Central memory CD8-positive, alpha-beta T cell (primary cell): ENCODE results near the gene CDK19.

ENCODE experiments used
- ATAC-seq: fragments of 150-1000 bp; cut with Tn5 transposase; replicated peaks from 2 replicates; pipeline ENCODE4 v1.10.0; 2022; ENCODE audit warnings: mild to moderate bottlenecking, moderate FRiP score, moderate number of reproducible peaks; ENCODE audit not compliant: poor library complexity, severe bottlenecking; ENCODE audit errors: extremely low read depth
- DNase-seq, 2 donors: peaks; one replicate each; pipeline ENCODE4 v3.0.0; 2021; ENCODE audit warnings: low spot score in 2 of 2
- H3K27ac Mint-ChIP-seq: one replicate; pipeline ENCODE4 v1.8.0; 2022; ENCODE audit warnings: low read depth, mild to moderate bottlenecking, moderate library complexity, mixed read lengths
- H3K27me3 Mint-ChIP-seq: one replicate; pipeline ENCODE4 v1.8.0; 2022; ENCODE audit warnings: mixed read lengths
- H3K36me3 Mint-ChIP-seq: one replicate; pipeline ENCODE4 v1.8.0; 2022; ENCODE audit warnings: mild to moderate bottlenecking, moderate library complexity, mixed read lengths; ENCODE audit not compliant: insufficient read depth
- H3K4me1 Mint-ChIP-seq: one replicate; pipeline ENCODE4 v1.8.0; 2022; ENCODE audit warnings: mixed read lengths
- H3K4me3 Mint-ChIP-seq: one replicate; pipeline ENCODE4 v1.8.0; 2022; ENCODE audit warnings: mild to moderate bottlenecking, moderate library complexity, mixed read lengths
- H3K9me3 Mint-ChIP-seq: one replicate; pipeline ENCODE4 v1.8.0; 2022; ENCODE audit warnings: mixed read lengths

CDK19 gene

GRCh38 chr6:110682460-110682853 is 132.8 kb downstream of the CDK19 start:
- Mint-ChIP-seq H3K27me3 (no peaks in the 10 kb centered on the region), H3K27ac (peak overlapping the region; percentile 22), H3K9me3 (no peaks in the 10 kb centered on the region), H3K4me1 (peaks cover 5% of the 10 kb centered on the region), H3K4me3 (no peak overlapping the region), H3K36me3 (no peaks in the 10 kb centered on the region)
- peak; percentile 99 for ATAC-seq
- DNase-seq: peak; percentile 29 to 63

- no peaks in the 10 kb centered on the region for H3K9me3 Mint-ChIP-seq
- H3K27ac Mint-ChIP-seq: peak overlapping the region; percentile 22
- H3K4me1 Mint-ChIP-seq: no peaks in the 10 kb centered on the region
- H3K27me3 Mint-ChIP-seq: no peaks in the 10 kb centered on the region
- H3K4me3 Mint-ChIP-seq: no peak overlapping the region
- no peak for ATAC-seq
- no peaks in the 10 kb centered on the region for H3K36me3 Mint-ChIP-seq
- no peak for DNase-seq
These were observed 133.5 kb downstream of the CDK19 start for GRCh38 chr6:110681543-110682459.

- no peaks in the 10 kb centered on the region for H3K4me1 Mint-ChIP-seq
- peaks cover 3% of the 10 kb centered on the region for H3K36me3 Mint-ChIP-seq
- H3K9me3 Mint-ChIP-seq: no peaks in the 10 kb centered on the region
- H3K4me3 Mint-ChIP-seq: no peak overlapping the region
- no peaks in the 10 kb centered on the region for H3K27me3 Mint-ChIP-seq
- DNase-seq (no peak), ATAC-seq (no peak)
- no peak overlapping the region for H3K27ac Mint-ChIP-seq
These were observed 138.9 kb downstream of the CDK19 start for GRCh38 chr6:110676396-110676795.

- Mint-ChIP-seq H3K36me3 (peaks cover 5% of the 10 kb centered on the region), H3K27ac (no peak overlapping the region), H3K4me1 (no peaks in the 10 kb centered on the region), H3K4me3 (no peak overlapping the region), H3K9me3 (no peaks in the 10 kb centered on the region), H3K27me3 (no peaks in the 10 kb centered on the region)
- DNase-seq: no peak
- no peak for ATAC-seq
These were observed 141.2 kb downstream of the CDK19 start for GRCh38 chr6:110674096-110674495.

- H3K27me3 Mint-ChIP-seq: no peaks in the 10 kb centered on the region
- no peak overlapping the region for H3K27ac Mint-ChIP-seq
- H3K36me3 Mint-ChIP-seq: peaks cover 5% of the 10 kb centered on the region
- ATAC-seq (no peak), DNase-seq (no peak)
- H3K4me1 Mint-ChIP-seq: no peaks in the 10 kb centered on the region
- H3K4me3 Mint-ChIP-seq: no peak overlapping the region
- H3K9me3 Mint-ChIP-seq: no peaks in the 10 kb centered on the region
These were observed 143.1 kb downstream of the CDK19 start for GRCh38 chr6:110672122-110672521.

- ATAC-seq: no peak
- H3K9me3 Mint-ChIP-seq: no peaks in the 10 kb centered on the region
These were observed 143.8 kb downstream of the CDK19 start for GRCh38 chr6:110671447-110671846.

GRCh38 chr6:110665600-110665999 is 149.7 kb downstream of the CDK19 start:
- Mint-ChIP-seq H3K27ac (no peak overlapping the region), H3K36me3 (peaks cover 5% of the 10 kb centered on the region), H3K9me3 (no peaks in the 10 kb centered on the region), H3K4me1 (peaks cover 4% of the 10 kb centered on the region), H3K27me3 (no peaks in the 10 kb centered on the region), H3K4me3 (no peak overlapping the region)
- ATAC-seq: no peak
- no peak for DNase-seq

More at GRCh38 chr6:110671447-110671846, 143.8 kb downstream of the CDK19 start:
- no peaks in the 10 kb centered on the region for H3K27me3 Mint-ChIP-seq
- no peak overlapping the region for H3K4me3 Mint-ChIP-seq
- H3K27ac Mint-ChIP-seq: no peak overlapping the region
- H3K4me1 Mint-ChIP-seq: no peaks in the 10 kb centered on the region
- DNase-seq: no peak
- H3K36me3 Mint-ChIP-seq: peaks cover 5% of the 10 kb centered on the region

- Mint-ChIP-seq H3K9me3 (no peaks in the 10 kb centered on the region), H3K36me3 (peaks cover 5% of the 10 kb centered on the region), H3K4me1 (peaks cover 4% of the 10 kb centered on the region), H3K27ac (no peak overlapping the region), H3K27me3 (no peaks in the 10 kb centered on the region), H3K4me3 (no peak overlapping the region)
- DNase-seq (no peak), ATAC-seq (no peak)
These were observed 150.3 kb downstream of the CDK19 start for GRCh38 chr6:110664933-110665332.

GRCh38 chr6:110662490-110663211 is 152.6 kb downstream of the CDK19 start:
- no peak for ATAC-seq
- no peaks in the 10 kb centered on the region for H3K9me3 Mint-ChIP-seq
- no peak for DNase-seq
- no peak overlapping the region for H3K27ac Mint-ChIP-seq
- H3K4me1 Mint-ChIP-seq: peaks cover 4% of the 10 kb centered on the region
- peaks cover 2% of the 10 kb centered on the region for H3K36me3 Mint-ChIP-seq
- H3K27me3 Mint-ChIP-seq: no peaks in the 10 kb centered on the region
- H3K4me3 Mint-ChIP-seq: no peak overlapping the region

GRCh38 chr6:110661414-110661813 is 153.9 kb downstream of the CDK19 start:
- ATAC-seq: no peak
- Mint-ChIP-seq H3K4me3 (no peak overlapping the region), H3K9me3 (no peaks in the 10 kb centered on the region)

GRCh38 chr6:110660066-110660655 is 155.1 kb downstream of the CDK19 start:
- ATAC-seq (no peak), DNase-seq (no peak)
- H3K36me3 Mint-ChIP-seq: peaks cover 2% of the 10 kb centered on the region
- no peaks in the 10 kb centered on the region for H3K9me3 Mint-ChIP-seq
- no peak overlapping the region for H3K27ac Mint-ChIP-seq
- H3K4me3 Mint-ChIP-seq: no peak overlapping the region
- H3K27me3 Mint-ChIP-seq: no peaks in the 10 kb centered on the region
- H3K4me1 Mint-ChIP-seq: peaks cover 3% of the 10 kb centered on the region

More at GRCh38 chr6:110661414-110661813, 153.9 kb downstream of the CDK19 start:
- peaks cover 4% of the 10 kb centered on the region for H3K4me1 Mint-ChIP-seq
- H3K27me3 Mint-ChIP-seq: no peaks in the 10 kb centered on the region
- no peak overlapping the region for H3K27ac Mint-ChIP-seq
- peaks cover 2% of the 10 kb centered on the region for H3K36me3 Mint-ChIP-seq
- no peak for DNase-seq

GRCh38 chr6:110658631-110659211 is 156.5 kb downstream of the CDK19 start:
- Mint-ChIP-seq H3K9me3 (no peaks in the 10 kb centered on the region), H3K4me3 (no peak overlapping the region), H3K36me3 (peaks cover under 1% of the 10 kb centered on the region), H3K27me3 (no peaks in the 10 kb centered on the region), H3K27ac (no peak overlapping the region), H3K4me1 (no peaks in the 10 kb centered on the region)
- no peak for ATAC-seq
- no peak for DNase-seq
